Muscle of leg (tissue), 11 donors: ENCODE measurements around the gene ZNF423. TPM values are rescaled to one million over a fixed set of nuclear protein-coding genes. Genes with fewer than 3 reads are reported as not detected.

ENCODE experiments used
- DNase-seq: peaks from one replicate; pipeline ENCODE4 v3.0.0; 2013
- H3K27ac ChIP-seq: one replicate; pipeline ENCODE4 v1.5.1; 2013; ENCODE audit warnings: mild to moderate bottlenecking, low read length, control low read depth
- H3K27me3 ChIP-seq: one replicate; pipeline ENCODE4 v1.6.1; 2013; ENCODE audit warnings: low read length; ENCODE audit not compliant: control insufficient read depth, insufficient read depth
- H3K36me3 ChIP-seq: one replicate; pipeline ENCODE4 v1.6.1; 2013; ENCODE audit warnings: low read length; ENCODE audit not compliant: control insufficient read depth, insufficient read depth
- H3K4me1 ChIP-seq: one replicate; pipeline ENCODE4 v1.6.1; 2013; ENCODE audit warnings: low read length; ENCODE audit not compliant: control insufficient read depth, insufficient read depth
- H3K4me3 ChIP-seq: one replicate; pipeline ENCODE4 v1.5.1; 2013; ENCODE audit warnings: low read length, control low read depth
- H3K9me3 ChIP-seq: replicated peaks from 2 replicates; pipeline ENCODE4 v1.6.1; 2013; ENCODE audit warnings: low read depth, low read length; ENCODE audit not compliant: control insufficient read depth
- WGBS: methylation state at CpG from one replicate; pipeline ENCODE4 v1.1.5; 2013; ENCODE audit warnings: missing lambda C conversion rate; ENCODE audit not compliant: insufficient coverage; 5-methylcytosine and 5-hydroxymethylcytosine counted together
- polyA plus RNA-seq, 8 donors: library from polyadenylated mRNA; unstranded; fragments of 120-200 nt; gene quantifications; one replicate each; pipeline versions ENCODE4 v1.2.1 to v1.2.3, GENCODE V29; 2013; ENCODE audit warnings: inconsistent platforms in 1 of 8, low replicate concordance in 1 of 8; ENCODE audit not compliant: insufficient read length in 8 of 8, insufficient read depth in 1 of 8
- total RNA-seq: library from RNA; stranded (reverse); fragments of 120-200 nt; gene quantifications from one replicate; pipeline ENCODE4 v1.2.4, GENCODE V29; 2013

Gene ZNF423
- total and polyA plus RNA-seq, 9 donors = 15.8 to 30.0 (median 25.5) TPM

DNA sequence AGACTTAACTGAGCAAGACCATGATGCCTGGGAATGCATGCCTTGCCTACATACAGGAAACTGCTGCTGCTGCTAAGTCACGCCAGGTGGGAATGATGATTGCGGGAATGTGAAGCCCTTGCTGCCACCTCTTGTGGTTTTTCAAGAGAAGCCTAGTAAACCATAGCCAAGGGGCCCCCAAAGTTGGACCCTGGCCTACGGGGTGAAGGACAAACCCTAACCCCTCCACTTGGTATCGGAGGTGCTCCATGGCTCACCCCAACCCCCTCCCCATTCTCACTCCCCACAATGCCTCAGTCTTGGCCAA is 233.9 kb downstream of the ZNF423 start:
- Histone ChIP-seq H3K9me3 (no peaks in the 10 kb centered on the region), H3K4me3 (no peak overlapping the region), H3K4me1 (peaks cover 25% of the 10 kb centered on the region), H3K36me3 (peaks cover 31% of the 10 kb centered on the region), H3K27me3 (no peaks in the 10 kb centered on the region), H3K27ac (no peak overlapping the region)
- no peak for DNase-seq
- WGBS = 100% methylated on average over 3 of the region's 4 CpGs

DNA sequence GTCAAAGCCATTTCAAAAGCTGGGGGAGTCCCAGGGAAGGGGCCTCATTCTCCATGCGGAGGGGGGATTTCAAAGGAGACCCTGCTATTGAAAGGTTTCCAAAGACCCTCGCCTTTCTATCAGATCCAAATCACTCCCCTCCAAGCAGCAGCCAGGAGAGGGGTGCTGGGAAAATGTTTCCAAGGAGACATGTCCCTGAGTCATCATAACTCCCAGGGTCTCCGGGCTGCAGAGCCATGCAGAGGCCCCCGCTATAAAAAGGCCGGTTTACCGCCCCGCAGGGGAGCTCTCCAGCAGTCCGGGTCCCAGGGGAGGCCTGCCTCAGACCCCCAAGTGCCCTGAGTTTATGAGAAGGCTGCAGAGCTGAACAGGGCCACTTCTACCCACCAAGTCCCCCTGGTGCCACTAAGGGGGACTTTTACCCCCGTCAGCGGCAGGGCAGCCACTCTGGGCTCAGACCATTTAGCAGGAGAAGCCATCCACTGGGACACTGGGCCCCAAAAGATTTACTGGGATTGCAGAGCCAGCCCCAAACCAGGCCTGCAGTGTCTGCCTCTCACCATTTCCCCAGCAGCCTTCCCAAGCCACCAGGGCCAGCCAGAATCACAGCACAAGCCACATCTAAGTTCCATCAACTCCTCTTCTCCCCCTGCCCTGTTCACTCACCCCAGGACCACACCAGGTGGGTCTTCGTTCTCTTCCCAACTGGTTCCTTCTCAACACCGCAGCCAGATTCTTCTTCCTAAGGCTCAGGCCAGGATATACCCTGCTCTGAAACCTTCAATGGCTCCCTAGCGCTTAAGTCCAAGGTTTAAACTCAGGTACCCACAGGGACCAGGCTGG is 234.4 kb downstream of the ZNF423 start:
- Histone ChIP-seq H3K27me3 (no peaks in the 10 kb centered on the region), H3K36me3 (peaks cover 31% of the 10 kb centered on the region), H3K4me3 (no peak overlapping the region), H3K9me3 (no peaks in the 10 kb centered on the region), H3K27ac (peak overlapping the region; percentile 31), H3K4me1 (peaks cover 25% of the 10 kb centered on the region)
- 63% methylated on average over 7 of the region's 13 CpGs for WGBS
- no peak for DNase-seq

DNA sequence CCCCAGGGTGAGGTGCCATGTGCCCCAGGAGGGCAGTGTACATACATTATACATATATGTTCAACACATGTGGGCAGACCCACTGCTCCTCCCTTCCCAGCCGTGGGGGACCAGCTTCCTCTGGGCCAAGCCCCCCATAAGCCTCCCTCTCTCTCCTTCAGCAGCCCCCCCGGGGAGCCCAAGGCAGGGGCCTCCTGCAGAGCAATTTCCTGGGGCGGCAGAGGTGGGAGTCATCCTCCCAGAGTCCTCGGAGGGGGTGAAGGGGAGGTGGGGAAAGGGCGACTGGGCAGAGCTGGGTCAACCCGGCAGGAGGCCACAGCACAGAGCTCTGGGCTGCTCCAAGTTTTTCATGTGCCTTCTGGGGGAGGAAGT is 235.1 kb downstream of the ZNF423 start:
- no peak overlapping the region for H3K4me3 ChIP-seq
- H3K36me3 ChIP-seq = peaks cover 25% of the 10 kb centered on the region
- H3K27ac ChIP-seq = peak overlapping the region; percentile 31
- no peaks in the 10 kb centered on the region for H3K9me3 ChIP-seq
- 31% methylated on average over 3 of the region's 6 CpGs for WGBS
- no peak for DNase-seq
- no peaks in the 10 kb centered on the region for H3K27me3 ChIP-seq
- H3K4me1 ChIP-seq = peaks cover 25% of the 10 kb centered on the region

DNA sequence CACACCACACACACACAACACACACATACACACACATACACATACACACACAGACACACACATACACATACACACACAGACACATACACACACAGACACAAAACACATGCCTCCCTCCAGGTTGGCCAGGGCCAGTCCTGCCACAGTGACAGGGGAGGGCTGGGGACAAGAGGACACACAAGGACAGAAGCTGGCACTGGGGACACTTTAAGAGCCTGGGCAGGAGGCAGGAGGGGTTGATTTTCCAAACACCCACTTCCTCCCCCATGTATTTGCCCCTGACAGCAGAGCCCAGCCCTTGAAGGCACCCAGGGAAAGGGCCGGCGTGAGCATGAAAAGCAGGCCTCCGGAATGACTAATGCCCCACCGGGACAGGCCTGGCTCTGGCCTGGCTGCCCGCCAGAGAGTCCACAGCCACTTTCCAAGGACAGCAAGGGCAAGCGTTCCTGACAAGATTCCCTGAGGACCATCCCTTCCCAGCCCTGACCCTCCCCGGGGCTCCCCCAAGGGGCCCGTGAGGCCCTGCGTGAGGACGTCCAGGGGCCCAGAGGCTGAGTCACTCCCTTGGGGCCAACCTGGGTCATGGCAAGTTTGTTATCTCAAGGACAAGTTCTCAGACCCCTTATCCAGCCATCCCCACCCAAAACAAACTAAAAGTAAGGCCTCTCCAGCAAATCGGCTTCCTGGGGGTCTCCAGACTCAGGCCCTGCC is 235.6 kb downstream of the ZNF423 start:
- H3K27ac ChIP-seq = peak overlapping the region; percentile 31

DNA sequence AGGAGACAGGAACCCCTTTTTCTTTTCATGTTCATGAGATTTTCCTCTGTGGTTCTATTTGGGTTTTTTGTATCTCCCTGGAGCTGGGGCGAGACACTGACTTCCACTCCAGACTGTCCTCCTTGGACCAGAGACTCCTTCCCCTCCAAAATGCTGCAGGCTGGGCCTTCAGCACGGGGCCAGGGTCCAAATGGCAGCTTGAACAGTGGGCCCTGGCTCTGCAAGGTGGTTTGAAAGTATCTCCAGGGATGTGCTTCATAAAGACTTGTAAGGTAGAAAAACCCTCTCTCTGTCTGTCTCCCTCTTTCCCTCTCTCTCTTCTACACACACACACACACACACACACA is 236.1 kb downstream of the ZNF423 start:
- Histone ChIP-seq H3K4me1 (peaks cover 25% of the 10 kb centered on the region), H3K36me3 (peaks cover 19% of the 10 kb centered on the region), H3K27ac (no peak overlapping the region), H3K27me3 (no peaks in the 10 kb centered on the region), H3K9me3 (no peaks in the 10 kb centered on the region), H3K4me3 (no peak overlapping the region)
- DNase-seq = no peak
- no CpG with 5 or more reads among the region's 2 CpGs for WGBS

More for the DNA sequence above, 235.6 kb downstream of the ZNF423 start:
- 43% methylated on average over 10 of the region's 11 CpGs for WGBS
- peak; percentile 64 for DNase-seq
- H3K36me3 ChIP-seq = peaks cover 21% of the 10 kb centered on the region
- no peak overlapping the region for H3K4me3 ChIP-seq
- H3K9me3 ChIP-seq = no peaks in the 10 kb centered on the region
- no peaks in the 10 kb centered on the region for H3K27me3 ChIP-seq
- H3K4me1 ChIP-seq = peaks cover 25% of the 10 kb centered on the region

DNA sequence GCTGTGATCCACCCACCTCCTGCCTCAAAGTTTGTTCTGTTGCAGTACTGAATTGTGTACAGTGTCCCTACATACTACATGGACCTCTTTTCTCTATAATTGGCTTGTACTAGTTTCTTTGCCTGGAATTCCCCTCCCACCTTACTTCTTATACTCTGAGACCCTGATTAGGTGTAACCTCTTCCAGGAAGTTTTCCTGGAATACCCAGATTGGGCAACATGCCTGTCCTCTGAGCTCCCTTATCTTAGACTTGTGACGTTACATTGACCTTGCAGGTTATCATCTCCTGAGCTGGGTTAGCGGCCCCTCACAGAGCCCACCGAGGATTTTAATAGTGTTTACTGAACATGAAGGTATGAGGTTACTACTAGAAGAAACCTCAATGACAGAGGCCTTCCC is 237.0 kb downstream of the ZNF423 start:
- peaks cover 25% of the 10 kb centered on the region for H3K4me1 ChIP-seq
- no peaks in the 10 kb centered on the region for H3K9me3 ChIP-seq
- WGBS = no CpG with 5 or more reads among the region's 3 CpGs
- no peaks in the 10 kb centered on the region for H3K27me3 ChIP-seq
- H3K4me3 ChIP-seq = no peak overlapping the region
- no peak overlapping the region for H3K27ac ChIP-seq
- no peak for DNase-seq
- peaks cover 19% of the 10 kb centered on the region for H3K36me3 ChIP-seq

DNA sequence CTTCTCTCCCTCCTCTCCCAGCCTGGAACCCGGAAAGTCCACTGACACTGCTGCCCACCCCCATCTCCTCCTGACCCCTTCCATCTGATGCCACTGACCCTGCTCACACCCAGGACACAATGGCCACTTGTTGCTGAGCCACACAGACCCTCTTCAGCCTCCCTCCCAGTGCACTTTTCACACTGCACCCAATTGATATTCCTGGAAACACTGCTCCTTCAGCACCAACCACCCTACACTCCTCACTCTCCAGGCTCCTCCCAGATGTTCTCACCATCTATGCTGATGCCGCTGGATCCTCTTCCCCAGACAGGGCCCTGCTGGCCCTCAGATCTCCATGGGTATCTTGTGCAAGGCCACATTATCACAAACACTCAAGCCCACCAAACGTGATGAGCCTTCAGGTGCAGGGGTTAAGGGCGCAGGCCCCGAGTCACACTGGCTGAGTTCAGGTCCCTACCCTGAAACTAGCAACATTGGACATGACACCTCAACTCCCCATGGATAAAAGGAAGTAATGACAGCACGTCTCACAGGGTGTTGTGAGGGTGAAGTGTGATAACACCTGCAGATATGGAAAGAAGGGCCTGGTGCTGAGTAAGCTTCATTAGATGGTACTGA is 238.1 kb downstream of the ZNF423 start:
- no peak for DNase-seq
- H3K9me3 ChIP-seq = no peaks in the 10 kb centered on the region
- WGBS = 77% methylated on average over 2 of the region's 6 CpGs
- peaks cover 25% of the 10 kb centered on the region for H3K4me1 ChIP-seq
- no peak overlapping the region for H3K27ac ChIP-seq
- no peaks in the 10 kb centered on the region for H3K27me3 ChIP-seq
- no peak overlapping the region for H3K4me3 ChIP-seq
- peaks cover 11% of the 10 kb centered on the region for H3K36me3 ChIP-seq

DNA sequence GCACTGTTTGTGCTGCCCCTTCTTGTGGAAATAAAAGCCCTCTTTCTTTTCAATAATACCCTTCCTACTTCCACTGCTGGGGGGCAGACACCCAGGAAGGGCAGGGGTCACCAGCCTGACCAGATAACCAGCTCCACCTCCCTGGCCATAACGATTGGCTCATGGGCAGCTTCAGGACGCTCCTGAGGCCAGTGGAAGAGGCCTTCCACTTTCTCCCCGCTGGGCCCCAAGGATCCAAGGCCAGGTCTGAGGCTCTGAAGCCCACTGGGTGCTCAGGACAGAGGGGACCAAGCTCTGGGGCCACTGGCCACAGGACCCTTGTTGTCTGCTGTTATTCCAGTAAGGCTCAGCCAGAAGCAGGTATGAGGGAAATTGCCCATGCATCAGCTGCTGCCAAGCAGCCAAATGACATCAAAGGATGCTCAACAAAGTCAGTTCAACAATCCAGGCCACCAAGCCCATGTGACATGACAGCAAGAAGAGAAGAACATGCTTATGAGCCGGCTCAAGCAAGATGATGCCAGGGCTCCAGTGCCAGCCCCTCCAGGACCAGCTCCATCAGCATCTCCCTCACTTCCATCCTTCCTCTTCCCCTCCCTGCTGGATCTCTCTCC is 238.8 kb downstream of the ZNF423 start:
- Histone ChIP-seq H3K4me1 (peaks cover 25% of the 10 kb centered on the region), H3K36me3 (peaks cover 5% of the 10 kb centered on the region)
- WGBS = 80% methylated on average over 4 of the region's 4 CpGs

DNA sequence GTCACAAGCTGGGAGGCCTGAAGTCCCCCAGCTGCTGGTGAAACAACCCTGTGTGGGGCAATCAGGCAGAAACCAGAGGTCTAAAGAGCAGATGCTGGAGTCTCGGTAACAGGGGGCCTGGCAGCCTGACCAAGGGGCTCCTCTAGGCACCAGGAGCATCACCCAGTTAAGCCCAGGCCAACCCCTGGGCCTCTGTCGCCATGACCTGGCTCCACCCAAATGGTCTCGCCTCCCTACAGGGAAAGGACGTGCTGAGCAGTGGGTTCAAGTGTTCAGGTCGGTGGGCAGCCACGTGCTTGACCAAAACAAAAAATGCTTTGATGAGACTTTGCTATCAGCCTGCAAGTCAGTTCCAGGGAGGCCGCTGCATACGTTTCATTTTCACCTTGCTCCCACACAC is 240.3 kb downstream of the ZNF423 start:
- Histone ChIP-seq H3K4me3 (no peak overlapping the region), H3K9me3 (no peaks in the 10 kb centered on the region), H3K27ac (no peak overlapping the region), H3K27me3 (no peaks in the 10 kb centered on the region), H3K36me3 (peaks cover 5% of the 10 kb centered on the region), H3K4me1 (peaks cover 12% of the 10 kb centered on the region)
- DNase-seq = no peak
- 83% methylated on average over 4 of the region's 8 CpGs for WGBS

More for the DNA sequence above, 238.8 kb downstream of the ZNF423 start:
- Histone ChIP-seq H3K27ac (no peak overlapping the region), H3K4me3 (no peak overlapping the region), H3K27me3 (no peaks in the 10 kb centered on the region), H3K9me3 (no peaks in the 10 kb centered on the region)
- no peak for DNase-seq

DNA sequence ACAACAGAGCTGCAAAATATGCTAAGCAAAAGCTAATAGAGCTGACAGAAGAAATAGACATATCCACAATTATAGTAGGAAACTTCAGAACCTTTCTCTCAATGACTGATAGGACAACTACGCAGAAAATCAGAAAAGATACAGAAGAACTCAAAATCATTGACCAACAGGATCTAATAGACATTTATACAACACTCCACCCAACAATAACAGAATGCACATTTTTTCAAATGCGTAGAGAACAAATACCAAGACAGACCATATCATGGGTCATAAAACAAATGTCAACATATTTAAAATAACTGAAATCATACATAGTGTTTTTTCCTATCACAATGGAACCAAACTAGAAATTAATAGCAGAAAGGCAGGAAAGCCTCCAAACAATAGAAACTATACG is 244.9 kb downstream of the ZNF423 start:
- H3K9me3 ChIP-seq = no peaks in the 10 kb centered on the region
- no CpG with 5 or more reads among the region's 3 CpGs for WGBS
- no peak for DNase-seq
- H3K27ac ChIP-seq = no peak overlapping the region
- no peaks in the 10 kb centered on the region for H3K27me3 ChIP-seq
- peaks cover 14% of the 10 kb centered on the region for H3K4me1 ChIP-seq
- H3K4me3 ChIP-seq = no peak overlapping the region
- H3K36me3 ChIP-seq = no peaks in the 10 kb centered on the region
